Omental fat pad (tissue), 4 donors: ENCODE measurements around the gene ADCYAP1R1. TPM values are rescaled to one million over a fixed set of nuclear protein-coding genes. Genes with fewer than 3 reads are reported as not detected.

Source experiments
- ATAC-seq: fragments of 150-250 bp; one replicate; pipeline ENCODE4 v1.9.1; 2016; ENCODE audit warnings: mild to moderate bottlenecking, moderate library complexity; ENCODE audit not compliant: low FRiP score
- DNase-seq: peaks from one replicate; pipeline ENCODE4 v3.0.0-alpha.2; 2019; ENCODE audit warnings: low spot score
- CTCF ChIP-seq, 3 donors: fragments of 450-650 bp; IDR thresholded peaks; one replicate each; pipeline ENCODE4 v1.5.1; 2016 to 2017; ENCODE audit warnings: antibody characterized with exemption in 3 of 3, mild to moderate bottlenecking in 3 of 3, moderate library complexity in 2 of 3
- total RNA-seq, 4 donors: library from RNA; depleted of rRNA; stranded (reverse); fragments of >200 nt; gene quantifications; one replicate each; pipeline ENCODE4 v1.1.0, GENCODE V29; 2016

Gene ADCYAP1R1
- total RNA-seq, 4 donors from 2014 or later, result 3.3 to 60.4 (median 15.7) TPM

- no peak for DNase-seq
- ATAC-seq, result no peak
- TF ChIP-seq CTCF (IDR thresholded peaks at IDR 0.05), result no peak
Measured at GRCh38 chr7:31094271-31094670, 42.2 kb downstream of the ADCYAP1R1 start.

GRCh38 chr7:31095286-31096197 is 43.4 kb downstream of the ADCYAP1R1 start:
- DNase-seq (no peak), ATAC-seq (no peak)
- no peak for TF ChIP-seq CTCF (IDR thresholded peaks at IDR 0.05)

GRCh38 chr7:31096198-31096876 is 44.2 kb downstream of the ADCYAP1R1 start:
- no peak for TF ChIP-seq CTCF (IDR thresholded peaks at IDR 0.05)
- ATAC-seq, result no peak
- DNase-seq, result no peak

GRCh38 chr7:31096877-31097258 is 44.8 kb downstream of the ADCYAP1R1 start:
- ATAC-seq, result no peak
- DNase-seq, result no peak
- no peak for TF ChIP-seq CTCF (IDR thresholded peaks at IDR 0.05)

- ATAC-seq (no peak), DNase-seq (no peak)
- TF ChIP-seq CTCF (IDR thresholded peaks at IDR 0.05), result no peak
Measured at GRCh38 chr7:31098642-31099360, 46.7 kb downstream of the ADCYAP1R1 start.

- ATAC-seq (no peak), DNase-seq (no peak)
- no peak for TF ChIP-seq CTCF (IDR thresholded peaks at IDR 0.05)
Measured at GRCh38 chr7:31099451-31100444, 47.6 kb downstream of the ADCYAP1R1 start.
